Articular chondrocyte of knee joint (primary cell): Measurements from ENCODE around the gene PECR. TPM values are rescaled to one million over a fixed set of nuclear protein-coding genes. Genes with fewer than 3 reads are reported as not detected.

Source experiments
- total RNA-seq: library from RNA; depleted of rRNA; stranded (reverse); fragments of >200 nt; gene quantifications from 2 replicates; pipeline ENCODE4 v1.2.3, GENCODE V29; 2012

The PECR gene
- total RNA-seq: 11.6 and 15.2 TPM in 2 replicates

GRCh38 chr2:216081487-216082116 is at the start of gene PECR, which contains the start of gene TMEM169:
TSS of gene PECR (minus strand) at chr2:216081809. CDS start at chr2:216081741, 68 bp downstream.
TSS of gene TMEM169 (plus strand) at chr2:216081919. CDS start at chr2:216095964, 14,045 bp downstream.

GRCh38 chr2:216108967-216109921 is 27.6 kb upstream of the PECR start, which contains the start of gene XRCC5:
TSS of gene XRCC5 (plus strand) at chr2:216109348. CDS start at chr2:216109437, 89 bp downstream.

GRCh38 chr2:216013080-216013909 is 68.3 kb downstream of the PECR start, which contains the start of gene MREG:
TSS of gene MREG (minus strand) at chr2:216013551. CDS start at chr2:216013327, 224 bp downstream.

Other genes with a start within 250 kb of the PECR start
- gene MREG, start 68.3 kb downstream of the PECR start, total RNA-seq: 4.8 and 6.0 TPM in 2 replicates
- 0.22 and 0.26 TPM in 2 replicates for gene TMEM169, start 110 bp upstream of the PECR start, total RNA-seq
- 241 and 244 TPM in 2 replicates for gene XRCC5, start 27.5 kb upstream of the PECR start, total RNA-seq